Aorta (tissue), 5 donors: Measurements from ENCODE around the gene C1GALT1C1L. TPM values are rescaled to one million over a fixed set of nuclear protein-coding genes. Genes with fewer than 3 reads are reported as not detected.
"Not testable (repeated sequence)": the region's sequence is repeated elsewhere in the genome, so short reads cannot be mapped to it uniquely, and the experiment has no call there.

Experiments
- ATAC-seq: fragments of 200-7000 bp; cut with Tn5 transposase; one replicate; pipeline ENCODE4 v1.9.1; 2022; ENCODE audit warnings: moderate library complexity; ENCODE audit not compliant: low FRiP score
- DNase-seq, 2 donors: peaks; one replicate each; pipeline ENCODE4 v3.0.0-alpha.2; 2020
- H3K27ac ChIP-seq, 2 donors: one replicate each; pipeline ENCODE4 v1.5.1; 2013; ENCODE audit warnings: low read length in 2 of 2, mild to moderate bottlenecking in 2 of 2, moderate library complexity in 2 of 2, control low read depth in 1 of 2, inconsistent platforms in 1 of 2, low read depth in 1 of 2
- H3K27me3 ChIP-seq, 2 donors: one replicate each; pipeline ENCODE4 v1.6.1; 2013; ENCODE audit warnings: control low read depth in 1 of 2, low read length in 1 of 2, mild to moderate bottlenecking in 1 of 2, moderate library complexity in 1 of 2; ENCODE audit not compliant: insufficient read depth in 2 of 2, control insufficient read depth in 1 of 2
- H3K36me3 ChIP-seq, 2 donors: one replicate each; pipeline ENCODE4 v1.6.1; 2013; ENCODE audit warnings: control low read depth in 1 of 2, low read length in 1 of 2, mild to moderate bottlenecking in 1 of 2; ENCODE audit not compliant: insufficient read depth in 2 of 2, control insufficient read depth in 1 of 2
- H3K4me1 ChIP-seq, 2 donors: one replicate each; pipeline ENCODE4 v1.6.1; 2013; ENCODE audit warnings: low read length in 2 of 2, control low read depth in 1 of 2, mild to moderate bottlenecking in 1 of 2, moderate library complexity in 1 of 2; ENCODE audit not compliant: insufficient read depth in 2 of 2, control insufficient read depth in 1 of 2
- H3K4me3 ChIP-seq, 2 donors: one replicate each; pipeline ENCODE4 v1.5.1; 2013; ENCODE audit warnings: low read length in 2 of 2, control low read depth in 1 of 2, mild to moderate bottlenecking in 1 of 2
- H3K9me3 ChIP-seq: one replicate; pipeline ENCODE4 v1.6.1; 2013; ENCODE audit warnings: mild to moderate bottlenecking, low read length; ENCODE audit not compliant: control insufficient read depth
- WGBS, 2 donors: extraction: QIAGEN DNeasy Blood & Tissue Kit; methylation state at CpG; one replicate each; pipeline ENCODE4 v1.1.7; 2013; 5-methylcytosine and 5-hydroxymethylcytosine counted together
- intact Hi-C, 2 donors: fragments of 100-400 bp; cut with DNase I; formaldehyde crosslinking; loops; one replicate each; pipeline versions ENCODE4 v1.14.2 to v1.15.0; 2022
- polyA plus RNA-seq, 2 donors: library from polyadenylated mRNA; stranded (reverse); fragments of 200-250 nt; gene quantifications; one replicate each; pipeline ENCODE4 v1.2.3, GENCODE V29; 2013
- total RNA-seq, 2 donors: library from RNA; stranded (reverse); fragmentation: NEBNext Ultra II Directional; extraction: Animal tissue kit (Norgen Biotek cat#: 25700); gene quantifications; one replicate each; pipeline ENCODE4 v1.2.1, GENCODE V29; 2021
- donor health status: healthy with polysubstance abuse.
- donor health status: Bipolar disorder and iron deficiency.
- donor health status: DM: no; HTN: no; CAD: no.
- donor health status: DM: no; HTN: no; CAD: no.
- donor health status: DM: yes; HTN: yes; CAD: no.

The C1GALT1C1L gene
- total and polyA plus RNA-seq, 4 donors = 0.29 to 1.9 (median 1.3) TPM

GRCh38 chr2:43677783-43678182 lies 1.6 kb upstream of the C1GALT1C1L start:
- ATAC-seq, H3K4me3 ChIP-seq, DNase-seq, H3K9me3 ChIP-seq, H3K36me3 ChIP-seq, intact Hi-C loops, H3K4me1 ChIP-seq, H3K27me3 ChIP-seq, H3K27ac ChIP-seq: not testable (repeated sequence)
- WGBS, 2 donors = 98 to 99% methylated on average over 15 to 32 of the region's 32 CpGs

GRCh38 chr2:43675646-43676321 lies 445 bp downstream of the C1GALT1C1L start:
- no peak for DNase-seq
- H3K36me3 ChIP-seq = no peaks in the 10 kb centered on the region
- no peaks in the 10 kb centered on the region for H3K9me3 ChIP-seq
- H3K4me3 ChIP-seq = peak overlapping the region; percentile 51 to 79
- intact Hi-C loops = no loop called here
- 44 to 50% methylated on average over 14 of the region's 14 CpGs for WGBS, 2 donors
- H3K27ac ChIP-seq = no peak overlapping the region
- peaks cover 0 to 2% of the 10 kb centered on the region in 2 donors for H3K4me1 ChIP-seq
- no peak for ATAC-seq
- no peaks in the 10 kb centered on the region for H3K27me3 ChIP-seq

GRCh38 chr2:43657241-43657640 lies 19.0 kb downstream of the C1GALT1C1L start:
- WGBS, 2 donors = 91 to 95% methylated on average over 3 of the region's 3 CpGs
- intact Hi-C loops = no loop called here
- no peaks in the 10 kb centered on the region for H3K4me1 ChIP-seq

GRCh38 chr2:43653506-43653905 lies 22.7 kb downstream of the C1GALT1C1L start:
- H3K4me1 ChIP-seq = no peaks in the 10 kb centered on the region
- DNase-seq (no peak), ATAC-seq (no peak)
- WGBS, 2 donors = 94% methylated on average over 2 of the region's 2 CpGs
- no peaks in the 10 kb centered on the region for H3K27me3 ChIP-seq
- peaks cover 0 to 2% of the 10 kb centered on the region in 2 donors for H3K36me3 ChIP-seq
- no peak overlapping the region for H3K4me3 ChIP-seq
- peaks cover 2% of the 10 kb centered on the region for H3K9me3 ChIP-seq
- intact Hi-C loops = no loop called here
- H3K27ac ChIP-seq = no peak overlapping the region

More at GRCh38 chr2:43657241-43657640, 19.0 kb downstream of the C1GALT1C1L start:
- ATAC-seq (no peak), DNase-seq (no peak)
- no peak overlapping the region for H3K4me3 ChIP-seq
- H3K36me3 ChIP-seq = peaks cover 0 to 3% of the 10 kb centered on the region in 2 donors
- H3K27ac ChIP-seq = no peak overlapping the region
- H3K9me3 ChIP-seq = peaks cover 2% of the 10 kb centered on the region
- H3K27me3 ChIP-seq = no peaks in the 10 kb centered on the region

- no peaks in the 10 kb centered on the region for H3K27me3 ChIP-seq
- no peak for DNase-seq
- ATAC-seq = no peak
- no peaks in the 10 kb centered on the region for H3K36me3 ChIP-seq
- WGBS, 2 donors = 44 to 60% methylated on average over 3 of the region's 3 CpGs
- H3K4me3 ChIP-seq = no peak overlapping the region
- no peaks in the 10 kb centered on the region for H3K9me3 ChIP-seq
- no peaks in the 10 kb centered on the region for H3K4me1 ChIP-seq
- intact Hi-C loops = no loop called here
- H3K27ac ChIP-seq = peak overlapping the region; percentile 36 to 63
These were observed 27.1 kb downstream of the C1GALT1C1L start for GRCh38 chr2:43648994-43649701.

GRCh38 chr2:43643680-43644079 lies 32.5 kb downstream of the C1GALT1C1L start:
- no peaks in the 10 kb centered on the region for H3K9me3 ChIP-seq
- 94 to 96% methylated on average over 1 of the region's 1 CpG for WGBS, 2 donors
- ATAC-seq = no peak

GRCh38 chr2:43642363-43642762 lies 33.9 kb downstream of the C1GALT1C1L start:
- H3K36me3 ChIP-seq = no peaks in the 10 kb centered on the region
- ATAC-seq = no peak
- no peak for DNase-seq
- no peak overlapping the region for H3K27ac ChIP-seq
- intact Hi-C loops = no loop called here
- no peaks in the 10 kb centered on the region for H3K9me3 ChIP-seq
- H3K4me3 ChIP-seq = no peak overlapping the region
- no peaks in the 10 kb centered on the region for H3K4me1 ChIP-seq
- 68% methylated on average over 2 of the region's 2 CpGs for WGBS, 2 donors
- H3K27me3 ChIP-seq = no peaks in the 10 kb centered on the region

More at GRCh38 chr2:43643680-43644079, 32.5 kb downstream of the C1GALT1C1L start:
- DNase-seq = no peak
- Histone ChIP-seq H3K27me3 (no peaks in the 10 kb centered on the region), H3K4me3 (no peak overlapping the region), H3K27ac (no peak overlapping the region), H3K36me3 (no peaks in the 10 kb centered on the region), H3K4me1 (no peaks in the 10 kb centered on the region)
- intact Hi-C loops = no loop called here

GRCh38 chr2:43637030-43637803 lies 39.0 kb downstream of the C1GALT1C1L start, which contains the start of gene PLEKHH2:
Gene PLEKHH2, plus strand, starts transcription at chr2:43637260. Its CDS starts 7,414 bp downstream, at chr2:43644674.
- Histone ChIP-seq H3K27me3 (no peaks in the 10 kb centered on the region), H3K36me3 (no peaks in the 10 kb centered on the region), H3K4me3 (peak within 1 kb of the TSS; percentile 89 to 98), H3K9me3 (no peaks in the 10 kb centered on the region), H3K4me1 (no peaks in the 10 kb centered on the region), H3K27ac (peak within 1 kb of the TSS in 1 of 2 donors; percentile 49)
- DNase-seq = peak; percentile 93 to 97
- WGBS, 2 donors = 0% methylated on average over 44 to 75 of the region's 75 CpGs
- intact Hi-C loops = no loop called here
- peak; percentile 99 for ATAC-seq
